ENCODE measurements around the gene RTBDN. TPM values are rescaled to one million over a fixed set of nuclear protein-coding genes. Genes with fewer than 3 reads are reported as not detected.

RTBDN gene
- total and polyA plus RNA-seq, 10 of the 15 experiments (the other 5 are each of a cell fraction or from before 2014, with no cell fraction given) = 0.45 TPM; not detected in 9

DNA sequence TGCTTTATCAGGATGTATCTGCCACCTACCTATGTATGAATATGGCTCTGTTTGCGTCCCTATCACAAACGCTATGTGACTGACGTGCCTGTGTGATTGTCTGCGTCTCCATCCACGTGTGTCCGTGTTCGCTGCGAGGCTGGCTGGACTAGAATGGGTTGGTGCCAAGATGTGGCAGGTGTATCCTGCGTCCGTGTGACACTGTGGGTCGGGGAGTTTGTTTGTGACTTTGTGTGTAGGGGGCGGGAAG, 52.3 kb downstream of the RTBDN start (continued):
- TF ChIP-seq IRF3 (IDR thresholded peaks at IDR 0.05) (no peak), ATF7 (IDR thresholded peaks at IDR 0.05; ENCODE audit: low read depth) (0 out of 2 replicates have a peak, but pooled peaks have one; percentile 17), CHD4 (IDR thresholded peaks at IDR 0.05) (no peak), ELK1 (IDR thresholded peaks at IDR 0.05; ENCODE audit: low read depth, low read length) (no peak), MAX (IDR thresholded peaks at IDR 0.05; ENCODE audit: low read depth, low read length) (no peak), NFXL1 (IDR thresholded peaks at IDR 0.05; ENCODE audit: borderline replicate concordance) (no peak), SREBF2 (IDR thresholded peaks at IDR 0.05; ENCODE audit: low read length) (no peak), ZNF217 (IDR thresholded peaks at IDR 0.05) (no peak), YY1 (IDR thresholded peaks at IDR 0.05; ENCODE audit: low read depth, low read length) (no peak), ASH2L (IDR thresholded peaks at IDR 0.05; ENCODE audit: borderline replicate concordance, low read depth) (no peak), PAX8 (IDR thresholded peaks at IDR 0.05) (no peak), IKZF2 (IDR thresholded peaks at IDR 0.05) (no peak; a peak in 1 of 4 replicates), CBFB (IDR thresholded peaks at IDR 0.05; ENCODE audit: low read depth) (no peak), CEBPB (IDR thresholded peaks at IDR 0.05; ENCODE audit: borderline replicate concordance in 1 of 2, low read depth in 2 of 2, low read length in 2 of 2) (no peak), SMARCA5 (IDR thresholded peaks at IDR 0.05) (peak; percentile 88; the same call in 1 of the 2 replicates), POU2F2 (IDR thresholded peaks at IDR 0.05; ENCODE audit: borderline replicate concordance, low read depth, low read length) (no peak), FOXM1 (IDR thresholded peaks at IDR 0.05; ENCODE audit: low read depth, low read length) (no peak), SMAD1 (IDR thresholded peaks at IDR 0.05; ENCODE audit: low read depth, partially characterized antibody) (peak; percentile 75), ZNF622 (IDR thresholded peaks at IDR 0.05) (no peak), RAD51 (IDR thresholded peaks at IDR 0.05) (peak; percentile 37; the same call in 1 of the 2 replicates), CHD2 (IDR thresholded peaks at IDR 0.05; ENCODE audit: borderline replicate concordance, low read depth, low read length) (no peak), WRNIP1 (IDR thresholded peaks at IDR 0.05; ENCODE audit: borderline replicate concordance, low read depth, low read length) (no peak), SUPT20H (IDR thresholded peaks at IDR 0.05; ENCODE audit: borderline replicate concordance, control insufficient read depth, low read depth, low read length) (no peak), SPI1 (IDR thresholded peaks at IDR 0.05; ENCODE audit: borderline replicate concordance, insufficient read depth, low read depth, low read length) (no peak), TAF1 (IDR thresholded peaks at IDR 0.05; ENCODE audit: borderline replicate concordance, low read depth, low read length) (no peak), IRF5 (IDR thresholded peaks at IDR 0.05; ENCODE audit: borderline replicate concordance) (peak; percentile 44; the same call in 1 of the 2 replicates), ZNF384 (IDR thresholded peaks at IDR 0.05; ENCODE audit: borderline replicate concordance, low read depth, low read length) (no peak)
- TF ChIP-seq, protein P1, sequence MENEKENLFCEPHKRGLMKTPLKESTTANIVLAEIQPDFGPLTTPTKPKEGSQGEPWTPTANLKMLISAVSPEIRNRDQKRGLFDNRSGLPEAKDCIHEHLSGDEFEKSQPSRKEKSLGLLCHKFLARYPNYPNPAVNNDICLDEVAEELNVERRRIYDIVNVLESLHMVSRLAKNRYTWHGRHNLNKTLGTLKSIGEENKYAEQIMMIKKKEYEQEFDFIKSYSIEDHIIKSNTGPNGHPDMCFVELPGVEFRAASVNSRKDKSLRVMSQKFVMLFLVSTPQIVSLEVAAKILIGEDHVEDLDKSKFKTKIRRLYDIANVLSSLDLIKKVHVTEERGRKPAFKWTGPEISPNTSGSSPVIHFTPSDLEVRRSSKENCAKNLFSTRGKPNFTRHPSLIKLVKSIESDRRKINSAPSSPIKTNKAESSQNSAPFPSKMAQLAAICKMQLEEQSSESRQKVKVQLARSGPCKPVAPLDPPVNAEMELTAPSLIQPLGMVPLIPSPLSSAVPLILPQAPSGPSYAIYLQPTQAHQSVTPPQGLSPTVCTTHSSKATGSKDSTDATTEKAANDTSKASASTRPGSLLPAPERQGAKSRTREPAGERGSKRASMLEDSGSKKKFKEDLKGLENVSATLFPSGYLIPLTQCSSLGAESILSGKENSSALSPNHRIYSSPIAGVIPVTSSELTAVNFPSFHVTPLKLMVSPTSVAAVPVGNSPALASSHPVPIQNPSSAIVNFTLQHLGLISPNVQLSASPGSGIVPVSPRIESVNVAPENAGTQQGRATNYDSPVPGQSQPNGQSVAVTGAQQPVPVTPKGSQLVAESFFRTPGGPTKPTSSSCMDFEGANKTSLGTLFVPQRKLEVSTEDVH (IDR thresholded peaks at IDR 0.05; ENCODE audit: low read depth, partially characterized antibody) = peak; percentile 56
